Fibroblast of lung (primary cell): ENCODE results near the gene MCM10. TPM values are rescaled to one million over a fixed set of nuclear protein-coding genes. Genes with fewer than 3 reads are reported as not detected.
A peak's percentile ranks its signal among the peaks of the same experiment; 100 is the strongest.

Experiments used
- DNase-seq, 2 donors: peaks; one replicate each; pipeline versions ENCODE4 v3.0.0 to v3.0.0-alpha.2; 2010; ENCODE audit warnings: low read depth in 2 of 2
- H2AFZ ChIP-seq: 2 replicates; pipeline ENCODE4 v1.5.1; 2012; ENCODE audit warnings: low read length, control low read depth, inconsistent platforms
- H3K27ac ChIP-seq: 2 replicates; pipeline ENCODE4 v1.5.1; 2011; ENCODE audit warnings: low read length, control low read depth; ENCODE audit not compliant: insufficient read depth
- H3K27me3 ChIP-seq: 2 replicates; pipeline ENCODE4 v1.5.1; 2011; ENCODE audit warnings: mild to moderate bottlenecking, low read length; ENCODE audit not compliant: control insufficient read depth, insufficient read depth
- H3K36me3 ChIP-seq: 2 replicates; pipeline ENCODE4 v1.5.1; 2011; ENCODE audit warnings: low read length; ENCODE audit not compliant: control insufficient read depth, insufficient read depth
- H3K4me1 ChIP-seq: 2 replicates; pipeline ENCODE4 v1.5.1; 2011; ENCODE audit warnings: low read length; ENCODE audit not compliant: control insufficient read depth, insufficient read depth; ENCODE audit errors: extremely low read depth
- H3K4me2 ChIP-seq: 2 replicates; pipeline ENCODE4 v1.5.1; 2011; ENCODE audit warnings: low read length, control low read depth; ENCODE audit not compliant: insufficient read depth; ENCODE audit errors: extremely low read depth
- H3K4me3 ChIP-seq, 4 experiments: fragments of 200-600 bp in 1 of 4; sonication (generic) in 1 of 4; replicated peaks in 1 of 4; 2 replicates each; pipeline ENCODE4 v1.5.1; 2011 to 2016; ENCODE audit warnings: low read length in 4 of 4, low read depth in 3 of 4, mild to moderate bottlenecking in 3 of 4, control low read depth in 2 of 4, inconsistent platforms in 1 of 4, mixed read lengths in 1 of 4; ENCODE audit not compliant: insufficient read depth in 1 of 4; ENCODE audit errors: control extremely low read depth in 1 of 4
- H3K79me2 ChIP-seq: 2 replicates; pipeline ENCODE4 v1.5.1; 2012; ENCODE audit warnings: mild to moderate bottlenecking, low read length, inconsistent platforms; ENCODE audit not compliant: control insufficient read depth, insufficient read depth
- H3K9ac ChIP-seq: 2 replicates; pipeline ENCODE4 v1.5.1; 2011; ENCODE audit warnings: mild to moderate bottlenecking, low read length, control low read depth; ENCODE audit not compliant: insufficient read depth
- H3K9me3 ChIP-seq: 2 replicates; pipeline ENCODE4 v1.5.1; 2012; ENCODE audit warnings: low read depth, low read length; ENCODE audit not compliant: control insufficient read depth, insufficient read depth
- H4K20me1 ChIP-seq: 2 replicates; pipeline ENCODE4 v1.5.1; 2011; ENCODE audit warnings: low read length; ENCODE audit not compliant: control insufficient read depth, insufficient read depth; ENCODE audit errors: extremely low read depth
- CTCF ChIP-seq, 2 donors: IDR thresholded peaks in 1 of 2; conservative IDR thresholded peaks in 1 of 2; 1 replicate in 1 of 2; 2 replicates in 1 of 2; pipeline ENCODE4 v1.5.1; 2011 to 2012; ENCODE audit warnings: low read length in 2 of 2, control low read depth in 1 of 2, inconsistent platforms in 1 of 2, low read depth in 1 of 2, mild to moderate bottlenecking in 1 of 2
- EZH2 ChIP-seq: IDR thresholded peaks from 2 replicates; pipeline ENCODE4 v1.5.1; 2012; ENCODE audit warnings: low read length, control low read depth, mild to moderate bottlenecking; ENCODE audit errors: missing control alignments
- polyA plus RNA-seq, 2 donors: library from polyadenylated mRNA; depleted of rRNA in 1 of 2; stranded (reverse) in 1 of 2; unstranded in 1 of 2; fragments of >200 nt; gene quantifications; 2 replicates each; pipeline ENCODE4 v1.2.1, GENCODE V29; 2011 to 2012; ENCODE audit warnings: missing spikeins in 1 of 2
- total RNA-seq: library from RNA; depleted of rRNA; stranded (reverse); fragments of >200 nt; gene quantifications from 2 replicates; pipeline ENCODE4 v1.2.1, GENCODE V29; 2014

The MCM10 gene
- total and polyA plus RNA-seq, 2 donors (not counting 1 experiment from before 2014, with no cell fraction given): 0.83 to 3.1 TPM

- TF ChIP-seq CTCF (conservative IDR thresholded peaks at IDR 0.05 in 1 of 2, IDR thresholded peaks at IDR 0.05 in 1 of 2; ENCODE audit: low read depth in 1 of 2, low read length in 2 of 2) (no peak), EZH2 (no peak)
- peak in 1 of 2 donors; percentile 15 for DNase-seq
Measured at GRCh38 chr10:13161857-13162271, 506 bp downstream of the MCM10 start.

GRCh38 chr10:13163859-13164258 is 2.5 kb downstream of the MCM10 start:
- Histone ChIP-seq H3K4me1 (peaks cover 5% of the 10 kb centered on the region), H3K27me3 (no peaks in the 10 kb centered on the region), H3K36me3 (no peaks in the 10 kb centered on the region), H4K20me1 (no peaks in the 10 kb centered on the region), H3K27ac (no peak overlapping the region), H2AFZ (no peak overlapping the region), H3K4me3 (no peak overlapping the region), H3K79me2 (peaks cover 7% of the 10 kb centered on the region), H3K9me3 (no peaks in the 10 kb centered on the region), H3K9ac (no peak overlapping the region), H3K4me2 (no peak overlapping the region)
- TF ChIP-seq EZH2 (no peak), CTCF (conservative IDR thresholded peaks at IDR 0.05 in 1 of 2, IDR thresholded peaks at IDR 0.05 in 1 of 2; ENCODE audit: low read depth in 1 of 2, low read length in 2 of 2) (no peak)
- no peak for DNase-seq

More at GRCh38 chr10:13161857-13162271, 506 bp downstream of the MCM10 start:
- Histone ChIP-seq H3K9me3 (no peaks in the 10 kb centered on the region), H3K4me2 (peak overlapping the region; percentile 96), H3K79me2 (peaks cover 7% of the 10 kb centered on the region), H4K20me1 (no peaks in the 10 kb centered on the region), H2AFZ (peak overlapping the region; percentile 63), H3K36me3 (no peaks in the 10 kb centered on the region), H3K4me3 (peak overlapping the region; percentile 43 to 77 (median 72)), H3K27ac (peak overlapping the region; percentile 62), H3K9ac (peak overlapping the region; percentile 46), H3K27me3 (no peaks in the 10 kb centered on the region), H3K4me1 (peaks cover 5% of the 10 kb centered on the region)

- no peak overlapping the region for H3K4me3 ChIP-seq
- peak in 1 of 2 donors; percentile 31 for DNase-seq
- H4K20me1 ChIP-seq: no peaks in the 10 kb centered on the region
- H3K27ac ChIP-seq: no peak overlapping the region
- peaks cover 7% of the 10 kb centered on the region for H3K79me2 ChIP-seq
- H3K9me3 ChIP-seq: no peaks in the 10 kb centered on the region
- peaks cover 5% of the 10 kb centered on the region for H3K4me1 ChIP-seq
- TF ChIP-seq EZH2: no peak
- no peak for TF ChIP-seq CTCF (conservative IDR thresholded peaks at IDR 0.05 in 1 of 2, IDR thresholded peaks at IDR 0.05 in 1 of 2; ENCODE audit: low read depth in 1 of 2, low read length in 2 of 2)
- no peak overlapping the region for H3K9ac ChIP-seq
- H3K4me2 ChIP-seq: no peak overlapping the region
- no peaks in the 10 kb centered on the region for H3K36me3 ChIP-seq
- H3K27me3 ChIP-seq: no peaks in the 10 kb centered on the region
- H2AFZ ChIP-seq: no peak overlapping the region
Measured at GRCh38 chr10:13165177-13165576, 3.8 kb downstream of the MCM10 start.
